Stimulated activated CD8-positive, alpha-beta memory T cell treated with anti-CD3 and anti-CD28 coated beads, Interleukin-12 subunit alpha, Interleukin-12 subunit beta, amount 100 ng/mL, for 1 hour (primary cell): ENCODE measurements around the gene ATXN1L.
A peak's percentile ranks its signal among the peaks of the same experiment; 100 is the strongest.
"Not testable (repeated sequence)": the region's sequence is repeated elsewhere in the genome, so short reads cannot be mapped to it uniquely, and the experiment has no call there.

Experiments used
- DNase-seq: peaks from one replicate; pipeline ENCODE4 v3.0.0-alpha.2; 2020; ENCODE audit warnings: low read depth

ATXN1L gene

GRCh38 chr16:71853413-71853812 lies 7.6 kb downstream of the ATXN1L start:
- DNase-seq: no peak

DNA sequence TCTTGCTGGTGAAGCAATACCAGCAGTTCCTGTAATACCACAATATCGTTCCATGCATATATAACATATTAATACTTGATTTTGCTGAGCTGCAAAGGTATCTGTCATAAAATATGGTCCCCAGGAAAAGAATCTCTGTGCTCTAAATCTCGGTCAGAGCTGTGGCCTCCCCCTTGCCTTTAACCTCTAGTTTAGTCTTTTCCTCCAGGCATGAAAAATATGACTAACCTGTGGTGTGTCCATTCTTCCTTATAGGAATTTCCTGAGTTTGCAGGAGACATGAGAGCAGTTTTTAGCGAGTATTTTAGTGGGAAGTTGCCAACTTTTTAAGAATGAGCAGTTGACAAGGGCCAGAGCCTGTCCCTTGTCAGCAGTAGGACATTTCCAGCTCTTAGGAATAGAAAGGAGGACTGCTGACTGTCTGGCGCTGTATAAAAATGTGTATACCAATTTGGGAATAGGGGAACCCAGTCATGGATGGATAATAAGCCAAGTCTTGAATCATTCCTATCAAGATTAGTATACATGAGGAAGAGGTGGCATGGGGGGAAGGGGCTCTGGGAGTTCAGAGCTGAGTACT lies 8.7 kb downstream of the ATXN1L start:
- no peak for DNase-seq

DNA sequence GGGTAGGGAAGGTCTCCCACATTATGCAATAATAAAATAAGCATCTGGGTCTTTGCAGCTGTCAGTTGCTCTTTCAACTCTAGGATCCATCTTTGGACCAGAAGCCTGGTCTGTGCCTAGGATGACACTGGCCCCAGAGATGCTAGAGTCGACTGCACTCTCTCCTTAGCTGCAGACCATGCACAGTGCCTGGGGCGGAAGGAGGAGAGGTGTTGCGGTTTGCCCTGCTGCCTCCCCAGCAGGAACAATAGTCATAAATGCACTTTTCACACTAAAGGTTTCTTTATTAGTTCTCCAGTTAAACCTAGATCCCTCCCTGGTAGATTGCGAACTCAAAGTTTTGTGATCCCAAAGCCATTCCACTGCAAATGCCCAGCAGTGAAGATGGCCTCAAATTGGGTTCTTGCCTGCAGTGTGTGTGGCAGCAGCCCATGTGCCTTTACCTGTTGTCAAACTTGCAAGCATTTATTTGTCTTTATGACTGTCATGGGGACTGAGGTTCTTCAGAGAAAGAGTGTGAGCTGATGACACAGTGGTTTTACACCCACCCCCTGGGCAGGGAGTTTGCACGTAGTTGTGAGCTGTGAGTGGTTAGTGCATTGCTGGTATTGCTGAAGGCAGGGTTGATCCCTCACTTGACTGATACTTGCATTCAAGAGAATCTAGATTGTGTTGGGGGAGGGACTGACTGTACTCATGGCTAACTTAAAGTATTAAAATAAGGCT lies 10.3 kb downstream of the ATXN1L start:
- DNase-seq: no peak

DNA sequence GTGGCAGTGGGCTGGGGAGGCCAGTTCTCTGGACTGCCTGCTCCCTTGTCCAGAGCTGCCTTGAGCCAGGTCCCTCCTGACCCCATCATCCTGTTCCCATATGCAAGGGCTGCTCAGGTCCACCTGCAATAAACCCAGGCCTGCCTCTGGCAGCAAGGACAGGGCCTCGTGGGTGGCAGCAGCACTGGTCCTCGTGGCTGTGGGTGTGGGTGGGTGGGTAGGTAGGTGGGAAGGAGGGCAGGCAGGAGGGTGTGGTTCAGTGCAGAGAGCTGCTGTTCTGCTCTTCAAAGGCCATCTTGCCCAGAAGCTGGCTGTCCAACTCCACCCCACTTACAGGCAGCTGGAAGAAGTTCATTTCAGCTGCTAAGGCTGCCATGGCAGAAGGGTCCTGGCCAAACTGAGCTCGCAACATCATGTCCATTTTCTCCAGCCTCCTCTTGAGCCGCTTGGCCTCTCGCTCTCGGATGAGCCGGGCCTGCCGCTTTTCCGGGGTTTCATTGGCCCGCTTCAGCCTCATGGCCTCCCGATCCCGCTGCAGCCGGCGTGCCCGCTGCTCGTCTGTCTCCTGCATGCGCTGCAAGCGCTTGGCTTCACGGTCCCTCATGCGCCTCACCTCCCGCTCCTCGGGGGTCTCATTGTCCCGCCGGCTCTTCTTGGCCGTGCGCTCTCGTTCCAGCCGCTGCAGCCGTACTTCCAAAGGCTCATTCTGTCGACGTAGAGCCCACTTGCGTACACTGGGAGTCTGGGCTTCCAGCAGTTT lies 14.2 kb downstream of the ATXN1L start:
- DNase-seq: no peak

GRCh38 chr16:71863995-71864394 lies 18.2 kb downstream of the ATXN1L start:
- DNase-seq: no peak

- DNase-seq: no peak
Observed at GRCh38 chr16:71865173-71865863, 19.5 kb downstream of the ATXN1L start.

- not testable (repeated sequence) for DNase-seq
Observed at GRCh38 chr16:71867175-71867574, 21.4 kb downstream of the ATXN1L start.

DNA sequence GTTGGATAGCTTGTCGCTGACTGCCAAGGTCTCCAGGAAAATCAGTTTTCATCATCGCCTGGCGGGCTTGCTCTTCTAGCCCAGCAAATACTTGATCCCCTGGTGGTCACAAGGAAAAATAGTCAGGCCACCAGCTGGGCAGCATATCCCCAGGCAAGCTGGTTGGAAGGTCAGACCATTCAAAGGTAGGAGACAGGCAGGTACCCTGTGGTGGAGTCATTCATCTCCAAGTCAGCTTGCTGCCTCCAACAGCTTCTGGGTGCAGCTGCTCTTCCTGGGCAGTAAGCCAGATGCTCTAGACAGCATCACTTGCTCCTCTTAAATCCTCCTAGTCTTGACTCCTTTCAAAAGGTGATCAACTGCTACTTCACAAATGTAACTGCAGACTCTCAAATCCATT lies 22.2 kb downstream of the ATXN1L start:
- DNase-seq: no peak

- no peak for DNase-seq
Observed at GRCh38 chr16:71869089-71869488, 23.3 kb downstream of the ATXN1L start.

DNA sequence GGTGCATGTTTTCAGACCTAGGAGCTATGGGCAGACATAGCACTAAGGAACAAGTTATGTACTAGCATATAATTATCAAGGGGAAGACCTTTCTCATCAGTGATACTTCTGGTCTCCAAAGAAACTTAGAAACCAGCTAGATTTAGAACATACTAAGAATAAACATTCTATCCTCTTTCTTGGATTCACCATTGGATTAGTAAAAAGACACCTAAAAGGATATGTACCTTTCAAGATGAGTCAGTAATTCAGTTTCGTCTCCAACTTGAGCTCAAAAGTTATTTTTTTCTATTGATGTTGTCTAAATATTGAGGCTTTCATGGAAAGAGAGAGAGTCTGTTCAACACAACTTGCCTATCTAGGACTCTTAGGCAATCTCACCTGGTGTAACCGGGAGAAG lies 25.0 kb downstream of the ATXN1L start:
- no peak for DNase-seq

GRCh38 chr16:71873199-71873598 lies 27.4 kb downstream of the ATXN1L start:
- no peak for DNase-seq

GRCh38 chr16:71878911-71879310 lies 33.1 kb downstream of the ATXN1L start:
- no peak for DNase-seq

DNA sequence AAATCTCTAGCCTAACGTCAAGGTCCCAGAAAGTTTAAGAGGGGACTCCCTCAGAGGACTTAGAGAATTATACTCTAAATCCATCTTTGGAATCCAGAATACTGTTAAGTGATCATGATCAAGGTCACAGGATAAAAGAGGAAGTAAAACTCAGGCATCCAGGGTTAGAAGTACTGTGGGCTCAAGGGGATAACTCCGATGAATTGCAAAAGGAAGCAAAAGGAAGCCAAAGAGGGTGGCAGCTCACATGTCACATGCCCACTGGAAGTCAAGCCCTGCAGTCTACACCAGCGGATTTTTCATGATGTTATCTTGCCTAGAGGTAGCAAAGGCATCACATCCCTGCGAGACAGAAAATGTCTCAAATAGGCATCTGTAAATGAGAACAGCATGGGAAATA lies 34.4 kb downstream of the ATXN1L start:
- no peak for DNase-seq

DNA sequence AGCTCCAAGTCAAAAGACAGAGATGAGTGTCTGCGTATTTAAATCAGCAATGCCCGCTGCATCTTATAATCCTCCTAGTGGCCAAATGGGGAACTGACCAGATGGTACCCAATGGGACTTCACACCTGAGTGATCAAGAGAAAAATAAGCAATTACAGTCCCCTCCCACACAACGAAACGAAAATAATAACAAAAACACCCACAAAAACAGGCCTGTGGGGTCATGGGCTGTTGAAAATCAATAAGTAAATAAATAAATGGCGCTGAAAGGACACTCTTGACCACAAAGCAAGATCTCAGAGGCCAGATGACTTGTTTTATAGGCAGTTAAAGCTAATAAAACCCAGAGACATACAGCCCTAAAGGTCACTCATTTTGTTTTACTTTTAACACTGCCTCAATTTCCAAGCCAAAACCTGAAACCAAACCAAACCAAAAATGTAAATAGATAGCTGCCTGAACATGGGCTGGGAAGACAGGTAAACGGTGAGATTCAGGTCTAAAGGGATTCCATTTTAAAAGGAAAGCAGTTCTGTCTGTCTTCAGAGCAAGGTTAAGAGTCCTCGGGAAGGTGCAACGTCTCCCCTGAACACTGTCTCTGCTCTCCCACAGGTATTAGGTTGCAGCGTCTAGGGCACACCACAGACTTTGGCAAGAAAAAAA lies 36.9 kb downstream of the ATXN1L start:
- DNase-seq: peak; percentile 63

DNA sequence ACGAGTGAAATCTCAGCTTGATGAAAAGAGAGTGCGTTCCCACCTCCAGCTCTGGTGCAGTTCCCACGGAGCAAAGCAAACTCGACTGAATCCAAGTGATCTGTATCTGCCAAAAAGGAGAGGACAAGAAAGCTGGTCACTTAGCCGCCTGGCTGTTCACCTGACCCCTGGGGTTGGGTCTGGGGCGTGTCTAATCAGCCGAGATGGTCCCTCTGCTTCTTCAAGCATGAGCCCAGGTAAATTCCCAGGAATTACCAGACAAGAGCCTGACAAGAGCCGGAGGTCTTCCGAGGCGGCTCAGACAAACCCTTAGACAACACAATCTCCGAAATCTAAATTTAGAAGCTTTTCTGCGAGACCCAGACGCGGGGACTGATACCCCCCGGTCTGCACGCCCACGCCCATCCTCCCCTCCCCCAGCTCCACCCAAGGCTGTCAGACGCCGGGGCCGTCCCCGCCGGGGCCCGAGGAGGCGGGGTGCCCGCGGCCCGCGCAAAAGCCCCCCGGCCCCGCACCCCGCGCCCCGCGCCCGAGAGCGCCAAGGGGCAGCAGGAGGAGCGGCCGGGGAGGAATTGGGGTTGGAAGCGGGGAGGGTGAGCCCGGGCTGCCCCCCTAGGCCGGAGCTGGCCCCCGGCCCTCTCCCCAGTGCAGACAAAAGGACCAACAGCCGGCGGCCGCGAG lies 37.5 kb downstream of the ATXN1L start:
- peak; percentile 41 for DNase-seq

- DNase-seq: peak; percentile 38
Observed at GRCh38 chr16:71883849-71884638, 38.3 kb downstream of the ATXN1L start, which contains the start of gene ZNF821. Gene ZNF821 (minus strand): TSS chr16:71884182. CDS start chr16:71879946, 4,236 bp downstream.

DNA sequence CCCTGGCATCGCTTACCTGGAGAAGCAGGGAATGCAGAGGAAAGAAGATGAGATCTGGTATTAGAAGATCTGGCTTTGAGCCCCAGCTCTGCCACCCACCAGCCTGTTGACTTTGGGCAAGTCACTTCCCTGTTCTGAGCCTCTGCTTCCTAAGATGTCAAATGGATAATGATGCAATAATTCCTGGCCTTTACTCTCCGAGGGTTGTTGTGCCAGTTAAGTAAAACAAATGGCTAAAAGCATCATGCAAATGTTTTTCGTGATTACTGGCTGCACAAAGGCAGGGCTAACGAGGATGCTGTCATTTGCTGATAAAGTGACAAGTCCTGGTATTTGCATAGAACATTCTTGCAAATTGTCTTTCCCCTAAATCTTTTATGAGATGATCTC lies 39.5 kb downstream of the ATXN1L start:
- DNase-seq: no peak

DNA sequence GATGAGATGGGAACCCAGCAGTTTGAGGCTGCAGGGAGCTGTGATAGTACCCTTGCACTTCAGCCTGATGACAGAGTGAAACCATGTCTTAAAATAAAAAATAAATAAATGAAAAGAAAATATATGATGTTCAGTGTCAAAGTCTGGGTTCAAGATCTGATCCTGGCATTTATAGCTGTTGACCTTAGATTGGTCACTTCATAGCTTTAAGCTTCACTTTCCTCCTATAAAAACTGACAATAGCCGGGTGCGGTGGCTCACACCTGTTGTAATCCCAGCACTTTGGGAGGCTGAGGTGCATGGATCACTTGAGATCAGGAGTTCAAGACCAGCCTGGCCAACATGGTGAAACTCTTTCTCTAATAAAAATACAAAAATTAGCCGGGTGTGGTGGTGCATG lies 43.4 kb downstream of the ATXN1L start:
- DNase-seq: no peak

- no peak for DNase-seq
Observed at GRCh38 chr16:71893888-71894228, 48.1 kb downstream of the ATXN1L start.

GRCh38 chr16:71894229-71894920 lies 48.6 kb downstream of the ATXN1L start:
- DNase-seq: no peak
